HepG2 (cell line): ENCODE data around the gene PTPRQ. TPM values are rescaled to one million over a fixed set of nuclear protein-coding genes. Genes with fewer than 3 reads are reported as not detected.

Experiments
- ATAC-seq: fragments of 200-7000 bp; cut with Tn5 transposase; 3 replicates; pipeline ENCODE4 v1.9.1; 2020; ENCODE audit warnings: mild to moderate bottlenecking, moderate library complexity
- BruUV-seq: library from RNA; stranded (reverse); fragments of 400-500 nt; replicated peaks from 2 replicates; lab custom pipeline; 2021; lab: Mats Ljungman, UMichigan
- CTCF ChIA-PET: fragments of 300-600 bp; formaldehyde crosslinking; extraction: SDS; loops from one replicate; lab custom pipeline; 2021; ENCODE audit warnings: low total read pairs, inconsistent platforms, low intra/inter-chr PET ratio; lab: Yijun Ruan, JAX
- POLR2A ChIA-PET: fragments of 350-600 bp; sonication (Branson Sonifier 250); formaldehyde crosslinking; loops from one replicate; lab custom pipeline; 2020; ENCODE audit warnings: antibody characterized with exemption, inconsistent platforms; lab: Yijun Ruan, JAX
- DNase-seq: peaks from one replicate; pipeline ENCODE4 v3.0.0-alpha.2; 2015; ENCODE audit warnings: low spot score
- FAIRE-seq: peaks from 3 replicates; lab custom pipeline; 2011; peaks lifted over from hg19 to GRCh38; lab: Jason Lieb, UNC
- H2AFZ ChIP-seq: one replicate; pipeline ENCODE4 v1.6.1; 2011; ENCODE audit warnings: low read length, inconsistent platforms
- H3K27ac ChIP-seq: fragments of 300-600 bp; 3 replicates; pipeline ENCODE4 v1.8.0; 2011; ENCODE audit warnings: mixed run types, mild to moderate bottlenecking, mixed read lengths, low read length, inconsistent platforms; ENCODE audit not compliant: insufficient read depth; ENCODE audit errors: extremely low read length
- H3K27me3 ChIP-seq, 2 experiments: fragments of 200-600 bp in 1 of 2; 2 replicates in 1 of 2; 3 replicates in 1 of 2; pipeline versions ENCODE4 v1.6.0 to v1.8.0; 2011; ENCODE audit warnings: low read length in 2 of 2, mild to moderate bottlenecking in 2 of 2, moderate library complexity in 2 of 2, inconsistent platforms in 1 of 2; ENCODE audit not compliant: insufficient read depth in 2 of 2, control insufficient read depth in 1 of 2
- H3K36me3 ChIP-seq, 2 experiments: fragments of 200-600 bp in 1 of 2; replicated peaks in 1 of 2; 2 replicates in 1 of 2; 3 replicates in 1 of 2; pipeline versions ENCODE4 v1.5.1 to v1.8.0; 2011; ENCODE audit warnings: low read length in 2 of 2, inconsistent platforms in 1 of 2; ENCODE audit not compliant: insufficient read depth in 2 of 2, control insufficient read depth in 1 of 2
- H3K4me1 ChIP-seq: 2 replicates; pipeline ENCODE4 v1.5.1; 2012; ENCODE audit warnings: low read length, inconsistent platforms; ENCODE audit not compliant: insufficient read depth
- H3K4me2 ChIP-seq: 2 replicates; pipeline ENCODE4 v1.6.0; 2011; ENCODE audit warnings: low read depth, low read length, inconsistent platforms
- H3K4me3 ChIP-seq, 3 experiments: fragments of 200-600 bp in 1 of 3; sonication (generic), shearing (Covaris generic) in 1 of 3; replicated peaks in 1 of 3; 2 replicates each; pipeline ENCODE4 v1.5.1; 2011 to 2016; ENCODE audit warnings: low read length in 3 of 3, inconsistent platforms in 2 of 3, low read depth in 2 of 3, mild to moderate bottlenecking in 2 of 3, control low read depth in 1 of 3, mixed read lengths in 1 of 3; ENCODE audit not compliant: insufficient read depth in 1 of 3
- H3K79me2 ChIP-seq: one replicate; pipeline ENCODE4 v1.6.1; 2011; ENCODE audit warnings: low read length, inconsistent platforms; ENCODE audit not compliant: insufficient read depth
- H3K9ac ChIP-seq: 2 replicates; pipeline ENCODE4 v1.6.0; 2011; ENCODE audit warnings: mild to moderate bottlenecking, low read depth, low read length, inconsistent platforms; ENCODE audit not compliant: insufficient read depth
- H3K9me3 ChIP-seq: 2 replicates; pipeline ENCODE4 v1.5.1; 2012; ENCODE audit warnings: mild to moderate bottlenecking, low read length
- H4K20me1 ChIP-seq: 2 replicates; pipeline ENCODE4 v1.6.0; 2011; ENCODE audit warnings: inconsistent platforms, mild to moderate bottlenecking, low read length, moderate library complexity; ENCODE audit not compliant: insufficient read depth
- CCDC6 ChIP-seq: sonication (generic); formaldehyde crosslinking; IDR thresholded peaks from 2 replicates; pipeline ENCODE4 v1.8.1; 2022; ENCODE audit warnings: mild to moderate bottlenecking, missing genetic modification reagents, moderate library complexity
- FOXK1 ChIP-seq: sonication (generic); formaldehyde crosslinking; IDR thresholded peaks from 2 replicates; pipeline ENCODE4 v1.4.0; 2020; ENCODE audit warnings: low read depth, missing genetic modification reagents, borderline replicate concordance
- KDM6A ChIP-seq: IDR thresholded peaks from 2 replicates; pipeline ENCODE4 v1.6.1; 2016; ENCODE audit warnings: low read depth
- MAFF ChIP-seq: IDR thresholded peaks from 2 replicates; pipeline ENCODE4 v1.6.1; 2011; ENCODE audit warnings: low read depth, low read length, improper control_type of control experiment
- MAFK ChIP-seq, 2 experiments: IDR thresholded peaks in 1 of 2; conservative IDR thresholded peaks in 1 of 2; 2 replicates each; pipeline ENCODE4 v1.6.1; 2011; ENCODE audit warnings: improper control_type of control experiment in 2 of 2, low read length in 2 of 2
- MAZ ChIP-seq, 2 experiments: sonication (generic) in 1 of 2; formaldehyde crosslinking in 1 of 2; IDR thresholded peaks; 2 replicates each; pipeline versions ENCODE4 v1.5.0 to v1.6.1; 2012 to 2020; ENCODE audit warnings: low read depth in 2 of 2, mild to moderate bottlenecking in 2 of 2, borderline replicate concordance in 1 of 2, improper control_type of control experiment in 1 of 2, low read length in 1 of 2, missing genetic modification reagents in 1 of 2, moderate library complexity in 1 of 2
- PHF5A ChIP-seq: IDR thresholded peaks from one replicate; pipeline ENCODE4 v1.6.1; 2018; ENCODE audit warnings: low read depth, missing genetic modification reagents; ENCODE audit not compliant: unreplicated experiment
- REL ChIP-seq: sonication (generic); formaldehyde crosslinking; conservative IDR thresholded peaks from 2 replicates; pipeline ENCODE4 v1.8.0; 2022; ENCODE audit warnings: mild to moderate bottlenecking, missing genetic modification reagents, moderate library complexity
- SMAD9 ChIP-seq: sonication (generic); formaldehyde crosslinking; IDR thresholded peaks from 2 replicates; pipeline ENCODE4 v1.5.1; 2020; ENCODE audit warnings: mild to moderate bottlenecking, missing genetic modification reagents
- ZEB1 ChIP-seq: IDR thresholded peaks from 2 replicates; pipeline ENCODE4 v1.6.1; 2012; ENCODE audit warnings: mild to moderate bottlenecking, low read depth, inconsistent platforms; ENCODE audit not compliant: insufficient replicate concordance
- ZFY ChIP-seq: sonication (generic); formaldehyde crosslinking; IDR thresholded peaks from 2 replicates; pipeline ENCODE4 v1.4.0; 2020; ENCODE audit warnings: missing genetic modification reagents
- ZFYVE20 ChIP-seq: sonication (generic); formaldehyde crosslinking; IDR thresholded peaks from 2 replicates; pipeline ENCODE4 v1.8.0; 2023; ENCODE audit warnings: low read depth, mild to moderate bottlenecking, moderate library complexity, missing genetic modification reagents, borderline replicate concordance
- ZNF253 ChIP-seq: sonication (generic); formaldehyde crosslinking; IDR thresholded peaks from 2 replicates; pipeline ENCODE4 v1.8.0; 2022; ENCODE audit warnings: mild to moderate bottlenecking, missing genetic modification reagents, borderline replicate concordance
- ZNF460 ChIP-seq: sonication (generic); formaldehyde crosslinking; IDR thresholded peaks from 2 replicates; pipeline ENCODE4 v1.5.1; 2020; ENCODE audit warnings: missing genetic modification reagents, mild to moderate bottlenecking, borderline replicate concordance
- ZNF556 ChIP-seq: sonication (generic); formaldehyde crosslinking; IDR thresholded peaks from 2 replicates; pipeline ENCODE4 v1.4.0; 2020; ENCODE audit warnings: mild to moderate bottlenecking, missing genetic modification reagents, borderline replicate concordance
- ZNF761 ChIP-seq: sonication (generic); formaldehyde crosslinking; conservative IDR thresholded peaks from 2 replicates; pipeline ENCODE4 v1.4.0; 2020; ENCODE audit warnings: mild to moderate bottlenecking, missing genetic modification reagents
- WGBS: methylation state at CpG from one replicate; pipeline ENCODE4 v1.1.6; 2017; ENCODE audit warnings: low lambda C conversion rate; 5-methylcytosine and 5-hydroxymethylcytosine counted together
- in situ Hi-C: cut with HindIII; loops from 2 replicates; pipeline ENCODE4 v1.10.0; 2017; ENCODE audit warnings: low pct_unique_long_range_greater_than_20kb; ENCODE audit not compliant: extremely low pct_ligation_motif_present
- intact Hi-C: fragments of 100-400 bp; cut with micrococcal nuclease; formaldehyde crosslinking; loops from one replicate; pipeline ENCODE4 v1.10.0; 2022; ENCODE audit not compliant: unreplicated experiment
- polyA plus RNA-seq, 8 experiments: library from polyadenylated mRNA; depleted of rRNA in 3 of 8; stranded (reverse) in 7 of 8; unstranded in 1 of 8; fragments of >200 nt; fragmentation: Illumina TruSeq in 4 of 8; extraction: Trizol in 4 of 8; gene quantifications; 2 replicates each; pipeline versions ENCODE4 v1.2.1 to v1.2.3, GENCODE V29; 2011 to 2016; ENCODE audit warnings: low read depth in 4 of 8, missing spikeins in 1 of 8, mixed read lengths in 1 of 8; ENCODE audit not compliant: insufficient read depth in 1 of 8
- total RNA-seq, 5 experiments: library from RNA; depleted of rRNA; stranded (reverse); fragments of >200 nt; fragmentation: Illumina TruSeq; extraction: Trizol; gene quantifications; 2 replicates each; pipeline ENCODE4 v1.2.3, GENCODE V29; 2016; ENCODE audit warnings: low read depth in 1 of 5
- TF ChIP-seq, protein P1 (sequence below): IDR thresholded peaks from 2 replicates; pipeline ENCODE4 v1.6.1; 2016; ENCODE audit warnings: mild to moderate bottlenecking, missing biosample characterization, missing genetic modification reagents
- TF ChIP-seq, protein P2 (sequence below): sonication (generic); formaldehyde crosslinking; IDR thresholded peaks from 2 replicates; pipeline ENCODE4 v1.4.0; 2020; ENCODE audit warnings: missing genetic modification reagents
- TF ChIP-seq, protein P3 (sequence below): sonication (generic); formaldehyde crosslinking; IDR thresholded peaks from 2 replicates; pipeline ENCODE4 v1.5.0; 2020; ENCODE audit warnings: mild to moderate bottlenecking, missing genetic modification reagents

The PTPRQ gene
- total and polyA plus RNA-seq, 2 of the 13 experiments (the other 11 are each of a cell fraction or from before 2014, with no cell fraction given): not detected

DNA sequence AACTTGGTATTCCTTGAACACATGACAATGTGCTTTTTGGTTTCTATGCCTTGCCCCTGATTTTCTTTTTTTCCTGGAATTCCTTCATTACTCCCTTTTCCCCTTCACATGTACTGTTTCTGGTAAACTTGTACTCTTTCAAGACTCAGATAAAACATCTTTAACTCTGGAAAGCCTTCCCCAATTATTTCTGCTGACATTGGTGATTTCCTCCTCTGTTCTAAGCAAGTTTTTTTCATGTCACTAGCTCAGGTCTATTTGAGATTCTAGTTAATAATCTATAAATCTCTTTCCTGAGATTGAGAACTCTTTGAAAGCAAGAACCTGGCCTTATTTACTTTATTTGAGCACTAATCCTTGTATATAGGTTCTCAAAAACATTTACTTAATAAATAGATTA is 24.0 kb upstream of the PTPRQ start:
- in situ Hi-C loops: no loop called here
- no peak for FAIRE-seq
- no peak overlapping the region for H3K4me2 ChIP-seq

DNA sequence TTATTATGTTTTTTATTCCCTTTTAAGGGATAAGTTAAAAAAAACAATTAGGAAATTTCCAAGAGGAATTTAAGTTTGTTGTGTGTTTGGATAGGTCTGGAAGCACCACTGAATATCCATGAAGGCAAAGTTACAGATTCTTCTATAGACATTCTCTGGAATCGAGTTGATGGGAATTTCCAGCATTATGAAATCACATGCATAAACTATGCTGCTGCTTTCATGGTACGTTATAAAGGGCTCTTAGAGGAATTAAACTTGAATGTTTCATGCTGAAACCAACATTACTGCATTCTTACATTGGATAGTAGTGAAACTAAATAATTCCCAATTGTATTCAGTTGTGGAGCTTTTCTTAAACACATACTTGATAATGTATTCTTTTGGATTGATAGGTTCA is 21.5 kb upstream of the PTPRQ start:
- intact Hi-C loops: no loop called here
- POLR2A ChIA-PET: no interaction called here
- in situ Hi-C loops: no loop called here
- CTCF ChIA-PET: no interaction called here
- Histone ChIP-seq H3K9me3 (no peaks in the 10 kb centered on the region), H3K27me3 (no peaks in the 10 kb centered on the region), H3K9ac (no peak overlapping the region), H3K4me3 (no peak overlapping the region), H3K27ac (no peak overlapping the region), H3K36me3 (no peaks in the 10 kb centered on the region), H4K20me1 (no peaks in the 10 kb centered on the region), H3K79me2 (no peaks in the 10 kb centered on the region), H2AFZ (no peak overlapping the region), H3K4me2 (no peak overlapping the region), H3K4me1 (no peaks in the 10 kb centered on the region)
- BruUV-seq: no TSS peak
- ATAC-seq: no peak
- DNase-seq: no peak
- 0% methylated on average over 2 of the region's 2 CpGs for WGBS
- no peak for FAIRE-seq
- TF ChIP-seq, protein P1, sequence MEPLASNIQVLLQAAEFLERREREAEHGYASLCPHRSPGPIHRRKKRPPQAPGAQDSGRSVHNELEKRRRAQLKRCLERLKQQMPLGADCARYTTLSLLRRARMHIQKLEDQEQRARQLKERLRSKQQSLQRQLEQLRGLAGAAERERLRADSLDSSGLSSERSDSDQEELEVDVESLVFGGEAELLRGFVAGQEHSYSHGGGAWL (CRISPR knock-in tag): no peak
- TF ChIP-seq MAZ (IDR thresholded peaks at IDR 0.05; ENCODE audit: borderline replicate concordance, low read depth, low read length) (no peak), MAZ (CRISPR knock-in tag; IDR thresholded peaks at IDR 0.05; ENCODE audit: low read depth) (no peak), REL (CRISPR knock-in tag) (no peak), ZFY (CRISPR knock-in tag) (no peak), FOXK1 (CRISPR knock-in tag) (no peak), ZEB1 (no peak), CCDC6 (CRISPR knock-in tag) (no peak), ZNF761 (CRISPR knock-in tag) (no peak), ZNF556 (no peak), ZNF253 (CRISPR knock-in tag) (no peak), KDM6A (no peak), ZNF460 (CRISPR knock-in tag) (no peak), PHF5A (CRISPR knock-in tag) (no peak), SMAD9 (CRISPR knock-in tag) (no peak)
- TF ChIP-seq, protein P2, sequence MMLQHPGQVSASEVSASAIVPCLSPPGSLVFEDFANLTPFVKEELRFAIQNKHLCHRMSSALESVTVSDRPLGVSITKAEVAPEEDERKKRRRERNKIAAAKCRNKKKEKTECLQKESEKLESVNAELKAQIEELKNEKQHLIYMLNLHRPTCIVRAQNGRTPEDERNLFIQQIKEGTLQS (CRISPR knock-in tag): no peak
- TF ChIP-seq, protein P3, sequence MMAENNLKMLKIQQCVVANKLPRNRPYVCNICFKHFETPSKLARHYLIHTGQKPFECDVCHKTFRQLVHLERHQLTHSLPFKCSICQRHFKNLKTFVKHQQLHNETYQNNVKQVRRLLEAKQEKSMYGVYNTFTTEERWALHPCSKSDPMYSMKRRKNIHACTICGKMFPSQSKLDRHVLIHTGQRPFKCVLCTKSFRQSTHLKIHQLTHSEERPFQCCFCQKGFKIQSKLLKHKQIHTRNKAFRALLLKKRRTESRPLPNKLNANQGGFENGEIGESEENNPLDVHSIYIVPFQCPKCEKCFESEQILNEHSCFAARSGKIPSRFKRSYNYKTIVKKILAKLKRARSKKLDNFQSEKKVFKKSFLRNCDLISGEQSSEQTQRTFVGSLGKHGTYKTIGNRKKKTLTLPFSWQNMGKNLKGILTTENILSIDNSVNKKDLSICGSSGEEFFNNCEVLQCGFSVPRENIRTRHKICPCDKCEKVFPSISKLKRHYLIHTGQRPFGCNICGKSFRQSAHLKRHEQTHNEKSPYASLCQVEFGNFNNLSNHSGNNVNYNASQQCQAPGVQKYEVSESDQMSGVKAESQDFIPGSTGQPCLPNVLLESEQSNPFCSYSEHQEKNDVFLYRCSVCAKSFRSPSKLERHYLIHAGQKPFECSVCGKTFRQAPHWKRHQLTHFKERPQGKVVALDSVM (CRISPR knock-in tag): no peak

More for the DNA sequence above, 24.0 kb upstream of the PTPRQ start:
- no peaks in the 10 kb centered on the region for H3K79me2 ChIP-seq
- intact Hi-C loops: no loop called here
- ChIA-PET CTCF (no interaction called here), POLR2A (no interaction called here)
- H3K9ac ChIP-seq: no peak overlapping the region
- no peaks in the 10 kb centered on the region for H3K36me3 ChIP-seq
- no peaks in the 10 kb centered on the region for H4K20me1 ChIP-seq
- no peak for DNase-seq
- ATAC-seq: no peak
- H2AFZ ChIP-seq: no peak overlapping the region
- peak; percentile 56 to 76 for TF ChIP-seq MAFK (conservative IDR thresholded peaks at IDR 0.05 in 1 of 2, IDR thresholded peaks at IDR 0.05 in 1 of 2; ENCODE audit: low read length in 2 of 2)
- TF ChIP-seq ZFYVE20 (CRISPR knock-in tag): no peak
- no peak for TF ChIP-seq ZNF556
- peak; percentile 63 for TF ChIP-seq MAFF
- no peaks in the 10 kb centered on the region for H3K9me3 ChIP-seq
- H3K27ac ChIP-seq: no peak overlapping the region
- no peaks in the 10 kb centered on the region for H3K27me3 ChIP-seq
- BruUV-seq: no TSS peak
- no peaks in the 10 kb centered on the region for H3K4me1 ChIP-seq
- H3K4me3 ChIP-seq: no peak overlapping the region
